SK-N-MC (cell line): ENCODE results near the gene BRMS1L.

ENCODE experiments used
- EZH2 ChIP-seq: fragments of 200-600 bp; sonication (generic); IDR thresholded peaks from one replicate; pipeline ENCODE4 v1.6.1; 2017; ENCODE audit warnings: antibody characterized with exemption
- FOXP2 ChIP-seq: optimal IDR thresholded peaks from 2 replicates; pipeline ENCODE3; 2011; ENCODE audit warnings: mild to moderate bottlenecking, moderate library complexity; ENCODE audit not compliant: insufficient read depth; ENCODE audit errors: extremely low read length, control extremely low read depth
- POLR2AphosphoS5 ChIP-seq: IDR thresholded peaks from 2 replicates; pipeline ENCODE4 v1.6.1; 2012; ENCODE audit warnings: mild to moderate bottlenecking, low read depth, low read length, borderline replicate concordance

DNA sequence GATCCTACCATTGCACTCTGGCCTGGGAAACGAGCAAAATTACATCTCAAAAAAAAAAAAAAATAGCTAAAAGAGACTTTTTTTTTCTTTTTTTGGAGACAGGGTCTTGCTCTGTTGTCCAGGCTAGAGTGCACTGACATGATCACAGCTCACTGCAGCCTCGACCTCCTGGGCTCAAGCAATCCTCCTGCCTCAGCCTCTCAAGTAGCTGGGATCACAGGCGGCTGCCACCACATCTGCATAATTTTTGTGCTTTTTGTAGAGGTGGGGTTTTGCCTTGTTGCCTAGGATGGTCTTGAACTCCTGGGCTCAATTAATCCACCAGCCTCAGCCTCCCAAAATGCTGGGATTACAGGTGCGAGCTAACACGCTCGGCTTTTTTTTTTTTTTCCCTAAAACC, 28.3 kb upstream of the BRMS1L start:
- TF ChIP-seq FOXP2 (no peak), EZH2 (no peak), POLR2AphosphoS5 (no peak)
